T-helper 17 cell (primary cell): ENCODE data around the gene SNRPD1. TPM values are rescaled to one million over a fixed set of nuclear protein-coding genes. Genes with fewer than 3 reads are reported as not detected.
"Not testable (repeated sequence)": the region's sequence is repeated elsewhere in the genome, so short reads cannot be mapped to it uniquely, and the experiment has no call there.

Experiments used
- ATAC-seq: fragments of 150-1000 bp; cut with Tn5 transposase; 2 replicates; pipeline ENCODE4 v1.10.0; 2021; ENCODE audit warnings: mild to moderate bottlenecking, moderate library complexity
- DNase-seq, 3 donors: peaks; one replicate each; pipeline versions ENCODE4 v3.0.0 to v3.0.0-alpha.2; 2020 to 2021
- H3K9me3 ChIP-seq: one replicate; pipeline ENCODE4 v1.7.0; 2013; ENCODE audit warnings: low read length, mild to moderate bottlenecking; ENCODE audit not compliant: control insufficient read depth, poor library complexity, severe bottlenecking
- H3K27ac Mint-ChIP-seq: one replicate; pipeline ENCODE4 v1.8.0; 2022; ENCODE audit warnings: mild to moderate bottlenecking, moderate library complexity, mixed read lengths
- H3K27me3 Mint-ChIP-seq: one replicate; pipeline ENCODE4 v1.8.0; 2022; ENCODE audit warnings: mixed read lengths
- H3K36me3 Mint-ChIP-seq: one replicate; pipeline ENCODE4 v1.8.0; 2022; ENCODE audit warnings: low read depth, mixed read lengths
- H3K4me1 Mint-ChIP-seq: one replicate; pipeline ENCODE4 v1.8.0; 2022; ENCODE audit warnings: mild to moderate bottlenecking, mixed read lengths
- H3K4me3 Mint-ChIP-seq: one replicate; pipeline ENCODE4 v1.8.0; 2022; ENCODE audit warnings: mild to moderate bottlenecking, moderate library complexity, mixed read lengths
- total RNA-seq, 4 donors: library from RNA in 2 of 4; stranded (reverse) in 2 of 4; gene quantifications; one replicate each; pipeline ENCODE4 v1.2.3 and lab custom pipeline; 2022 to 2026

Gene SNRPD1
- 10 to 100 TPM; 23.1 to 29.9 TPM for total RNA-seq
- total RNA-seq (lab: John Stamatoyannopoulos, UW), result 25.0 to 39.7 reads per million in 2 donors

DNA sequence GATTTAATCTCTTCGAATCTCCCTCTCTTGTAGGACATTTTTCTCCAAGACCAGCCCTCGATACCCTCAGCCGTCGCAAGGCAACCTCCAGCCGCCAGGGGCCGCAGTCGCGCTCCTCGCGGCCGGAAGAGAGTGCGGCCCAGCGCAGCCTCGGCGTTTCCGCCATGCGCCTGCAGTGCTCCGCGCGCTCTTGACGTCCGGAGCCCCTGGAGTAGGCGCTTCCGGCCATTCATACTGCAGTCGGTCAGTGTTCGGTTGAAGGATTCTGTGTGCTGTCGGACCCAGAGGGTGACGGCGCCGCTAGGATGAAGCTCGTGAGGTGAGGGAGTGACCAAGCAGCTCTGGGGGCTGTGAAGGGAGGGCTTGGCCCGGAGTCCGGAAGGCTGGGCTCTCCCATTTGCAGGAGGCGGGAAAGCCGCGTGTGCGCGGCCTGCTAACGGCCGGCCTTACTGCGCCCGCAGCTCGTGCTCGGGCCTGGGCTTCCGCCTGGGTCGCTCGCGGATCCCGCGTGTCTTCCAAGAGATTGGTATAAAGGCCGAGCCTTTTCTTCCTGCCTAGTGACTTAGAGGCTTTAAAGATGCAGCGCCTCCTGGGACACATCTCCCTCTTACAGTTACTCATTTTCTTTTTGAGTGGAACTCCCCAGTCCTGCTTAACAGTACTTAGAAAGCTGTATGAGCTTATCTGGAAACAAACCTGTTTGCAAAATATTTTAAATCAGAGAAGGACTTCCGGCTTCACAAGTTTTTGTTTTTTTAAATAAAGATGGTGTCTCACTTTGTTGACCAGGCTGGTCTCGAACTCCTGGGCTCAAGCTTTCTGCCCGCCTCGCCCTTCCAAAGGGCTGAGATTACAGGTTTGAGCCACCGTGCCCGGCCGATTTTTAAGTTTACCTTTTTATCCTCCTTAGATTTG lies at the start of gene SNRPD1:
SNRPD1 (plus strand) TSS at position 190 of the 915 bp plus-strand sequence; CDS start at position 306, 116 bp downstream.
- no peaks in the 10 kb centered on the region for H3K27me3 Mint-ChIP-seq
- H3K4me3 Mint-ChIP-seq, result peak within 1 kb of the TSS; percentile 98
- no peaks in the 10 kb centered on the region for H3K9me3 ChIP-seq
- peaks cover 3% of the 10 kb centered on the region for H3K36me3 Mint-ChIP-seq
- H3K27ac Mint-ChIP-seq, result peak within 1 kb of the TSS; percentile 97
- peak; percentile 80 to 89 (median 82) for DNase-seq
- peaks cover 22% of the 10 kb centered on the region for H3K4me1 Mint-ChIP-seq
- ATAC-seq, result peak; percentile 99

GRCh38 chr18:21571772-21572171 lies 40.3 kb upstream of the SNRPD1 start:
- H3K27ac Mint-ChIP-seq, result no peak overlapping the region

DNA sequence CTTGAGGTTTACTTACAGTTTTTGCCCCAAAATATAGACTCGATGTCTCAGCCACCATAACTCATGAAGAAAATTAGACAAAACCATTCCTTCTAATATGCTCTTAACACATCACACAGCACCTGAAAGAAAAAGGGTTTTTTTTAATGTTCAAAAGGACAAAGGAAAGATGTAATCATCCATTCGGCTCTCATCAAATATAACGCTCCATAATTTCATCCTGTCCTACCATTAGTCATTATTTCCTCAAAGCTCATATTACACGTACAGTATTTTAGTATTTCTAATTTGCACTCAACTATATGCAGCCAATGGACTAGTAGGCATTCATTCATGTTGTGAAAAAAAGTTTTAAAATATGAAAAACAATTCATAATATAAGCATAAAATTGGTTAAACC lies 36.5 kb upstream of the SNRPD1 start:
- ATAC-seq, result no peak
- H3K27me3 Mint-ChIP-seq, result no peaks in the 10 kb centered on the region
- H3K27ac Mint-ChIP-seq, result no peak overlapping the region
- DNase-seq, result no peak
- H3K4me3 Mint-ChIP-seq, result no peak overlapping the region
- H3K36me3 Mint-ChIP-seq, result peaks cover 16% of the 10 kb centered on the region
- peaks cover 16% of the 10 kb centered on the region for H3K4me1 Mint-ChIP-seq
- no peaks in the 10 kb centered on the region for H3K9me3 ChIP-seq

More at GRCh38 chr18:21571772-21572171, 40.3 kb upstream of the SNRPD1 start:
- no peak for ATAC-seq
- H3K4me1 Mint-ChIP-seq, result peaks cover 10% of the 10 kb centered on the region
- no peak overlapping the region for H3K4me3 Mint-ChIP-seq
- H3K36me3 Mint-ChIP-seq, result peaks cover 11% of the 10 kb centered on the region
- no peak for DNase-seq
- H3K9me3 ChIP-seq, result no peaks in the 10 kb centered on the region
- H3K27me3 Mint-ChIP-seq, result no peaks in the 10 kb centered on the region

GRCh38 chr18:21584391-21584790 lies 27.7 kb upstream of the SNRPD1 start:
- Mint-ChIP-seq H3K4me1 (peaks cover 11% of the 10 kb centered on the region), H3K27me3 (no peaks in the 10 kb centered on the region), H3K27ac (peak overlapping the region; percentile 75), H3K36me3 (peaks cover 2% of the 10 kb centered on the region), H3K4me3 (no peak overlapping the region)
- DNase-seq (no peak), ATAC-seq (no peak)
- no peaks in the 10 kb centered on the region for H3K9me3 ChIP-seq

- DNase-seq, H3K4me3 Mint-ChIP-seq, H3K36me3 Mint-ChIP-seq, H3K27ac Mint-ChIP-seq, H3K27me3 Mint-ChIP-seq, H3K9me3 ChIP-seq, ATAC-seq: not testable (repeated sequence)
- H3K4me1 Mint-ChIP-seq, result peaks cover 11% of the 10 kb centered on the region
Measured at GRCh38 chr18:21592361-21592760, 19.8 kb upstream of the SNRPD1 start.

DNA sequence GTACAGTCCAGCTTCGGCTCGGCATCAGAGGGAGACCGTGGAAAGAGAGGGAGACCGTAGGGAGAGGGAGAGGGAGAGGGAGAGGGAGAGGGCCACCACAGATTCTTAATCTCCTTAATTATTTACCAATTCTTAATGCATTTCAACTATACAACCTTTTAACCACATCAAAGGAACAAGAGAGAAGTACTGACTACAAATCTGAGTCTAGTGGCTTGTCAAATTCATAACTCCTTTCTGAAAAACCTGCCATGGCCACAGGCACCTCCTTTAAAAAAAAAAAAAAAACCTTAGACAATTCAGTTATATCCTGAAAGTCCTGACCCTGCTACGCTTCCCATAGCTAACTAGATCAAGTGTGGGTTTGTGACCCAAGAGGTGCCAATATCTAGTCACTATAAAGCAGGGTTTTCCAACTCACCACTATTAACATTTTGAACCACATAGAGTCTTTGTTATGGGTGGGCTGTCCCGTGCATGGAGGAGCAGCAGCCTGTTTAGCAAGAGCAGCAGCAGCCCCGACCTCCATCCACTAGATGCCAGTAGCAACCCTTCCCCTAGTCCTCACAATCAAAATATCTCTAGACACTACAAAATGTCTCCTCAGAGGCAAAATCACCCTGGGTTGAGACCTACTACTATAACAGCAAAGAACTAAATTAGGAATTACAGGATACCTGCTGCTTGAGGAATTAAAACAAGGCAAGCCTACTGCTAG lies 18.4 kb upstream of the SNRPD1 start:
- Mint-ChIP-seq H3K36me3 (no peaks in the 10 kb centered on the region), H3K27ac (peak overlapping the region; percentile 4), H3K27me3 (no peaks in the 10 kb centered on the region), H3K4me3 (no peak overlapping the region), H3K4me1 (peaks cover 14% of the 10 kb centered on the region)
- no peak for DNase-seq
- no peaks in the 10 kb centered on the region for H3K9me3 ChIP-seq
- peak; percentile 70 for ATAC-seq

- Mint-ChIP-seq H3K27ac (no peak overlapping the region), H3K36me3 (peaks cover 6% of the 10 kb centered on the region), H3K4me1 (peaks cover 31% of the 10 kb centered on the region), H3K4me3 (no peak overlapping the region), H3K27me3 (no peaks in the 10 kb centered on the region)
- ATAC-seq (no peak), DNase-seq (no peak)
- no peaks in the 10 kb centered on the region for H3K9me3 ChIP-seq
Measured at GRCh38 chr18:21597620-21598019, 14.5 kb upstream of the SNRPD1 start.

DNA sequence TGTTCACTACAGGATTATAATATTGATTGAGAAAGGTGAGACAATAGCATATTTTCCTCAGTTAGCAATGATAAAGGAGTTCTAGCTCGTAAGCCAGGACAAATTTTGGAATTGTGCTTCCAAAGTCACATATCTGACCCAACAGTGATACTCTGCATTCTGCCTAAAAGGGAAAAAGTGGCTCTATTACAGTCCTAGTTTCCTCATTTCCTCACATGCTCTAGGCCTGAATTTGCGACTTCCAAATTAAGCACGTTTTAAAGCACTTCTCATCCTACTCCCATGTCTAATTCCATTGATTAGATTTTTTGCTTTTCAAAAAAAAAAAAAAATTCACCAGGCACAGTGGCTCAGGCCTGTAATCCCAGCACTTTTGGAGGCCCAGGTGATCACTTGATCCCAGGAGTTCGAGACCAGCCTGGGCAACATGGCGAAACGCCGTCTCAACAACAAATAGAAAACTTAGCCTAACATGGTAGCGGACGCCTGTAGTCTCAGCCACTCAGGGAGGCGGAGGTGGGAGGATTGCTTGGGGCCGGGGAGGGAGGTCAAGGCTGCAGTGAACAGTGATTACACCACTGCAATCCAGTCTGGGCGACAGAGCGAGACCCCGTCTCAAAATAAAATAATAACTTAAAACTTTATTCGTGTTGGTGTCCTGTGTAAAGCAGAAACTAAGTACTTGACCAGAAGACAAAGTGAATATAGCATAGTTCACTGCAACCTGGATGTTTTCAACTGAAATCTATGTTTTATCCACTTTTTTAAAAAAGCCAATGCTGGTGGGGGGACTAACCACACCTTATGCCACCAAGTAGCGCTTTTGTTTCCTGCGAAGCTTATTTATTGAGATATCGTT lies 13.2 kb upstream of the SNRPD1 start:
- no peak for DNase-seq
- Mint-ChIP-seq H3K36me3 (peaks cover 6% of the 10 kb centered on the region), H3K27ac (peak overlapping the region; percentile 99), H3K4me3 (peak overlapping the region; percentile 98), H3K4me1 (peaks cover 28% of the 10 kb centered on the region), H3K27me3 (no peaks in the 10 kb centered on the region)
- ATAC-seq, result no peak
- H3K9me3 ChIP-seq, result no peaks in the 10 kb centered on the region

GRCh38 chr18:21599585-21600525 lies 12.3 kb upstream of the SNRPD1 start:
- peaks cover 6% of the 10 kb centered on the region for H3K36me3 Mint-ChIP-seq
- H3K27ac Mint-ChIP-seq, result peak overlapping the region; percentile 99
- ATAC-seq (peak; percentile 63), DNase-seq (peak in 2 of 3 donors; percentile 45 to 57)
- peaks cover 29% of the 10 kb centered on the region for H3K4me1 Mint-ChIP-seq
- peak overlapping the region; percentile 98 for H3K4me3 Mint-ChIP-seq
- no peaks in the 10 kb centered on the region for H3K27me3 Mint-ChIP-seq
- H3K9me3 ChIP-seq, result no peaks in the 10 kb centered on the region

DNA sequence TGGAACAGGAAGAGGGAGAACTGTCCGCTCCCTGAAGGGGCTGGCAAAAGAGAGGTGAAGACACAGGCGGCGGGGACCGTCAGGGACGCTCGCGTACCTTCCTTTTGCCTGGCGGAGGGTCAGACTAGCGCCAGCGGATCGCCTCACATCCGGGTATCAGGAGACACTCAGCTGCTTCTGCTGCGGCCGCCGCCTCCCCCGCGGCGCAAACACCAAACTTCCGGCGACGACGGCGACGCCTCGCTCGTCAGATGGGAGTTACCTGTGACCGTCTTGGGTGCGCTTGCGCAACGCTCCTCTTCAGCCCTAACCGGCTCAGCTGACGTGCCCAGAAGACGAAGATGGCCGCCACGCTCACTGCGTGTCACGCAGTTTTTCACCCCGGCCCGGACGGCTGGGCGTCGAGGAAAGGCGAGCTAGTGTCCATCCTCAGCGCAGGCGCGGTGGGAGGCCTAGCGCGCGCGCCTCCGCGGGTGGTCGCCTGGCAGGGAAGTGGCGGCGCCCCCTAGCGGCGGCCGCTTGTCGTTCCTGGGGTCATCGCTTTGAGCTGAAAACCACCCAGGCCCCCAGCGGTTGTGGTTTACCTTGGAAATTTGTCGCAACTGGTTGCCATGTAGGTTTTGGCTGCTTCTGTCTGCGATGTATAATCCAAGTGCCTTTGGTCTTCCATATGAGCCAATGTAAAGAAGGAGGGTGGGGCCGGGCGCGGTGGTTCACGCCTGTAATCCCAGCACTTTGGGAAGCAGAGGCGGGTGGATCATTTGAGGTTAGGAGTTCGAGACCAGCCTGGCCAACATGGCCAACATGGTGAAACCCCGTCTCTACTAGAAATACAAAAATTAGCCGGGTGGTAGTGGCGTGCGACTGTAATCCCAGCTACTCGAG lies 11.3 kb upstream of the SNRPD1 start, which contains the start of gene ESCO1:
ESCO1 (minus strand) TSS at position 179 of the 885 bp plus-strand sequence. CDS start 25,861 bp downstream, outside the sequence.
- peak within 1 kb of the TSS; percentile 98 for H3K4me3 Mint-ChIP-seq
- peak; percentile 88 to 91 (median 88) for DNase-seq
- H3K4me1 Mint-ChIP-seq, result peaks cover 32% of the 10 kb centered on the region
- H3K27me3 Mint-ChIP-seq, result no peaks in the 10 kb centered on the region
- H3K9me3 ChIP-seq, result no peaks in the 10 kb centered on the region
- peak within 1 kb of the TSS; percentile 99 for H3K27ac Mint-ChIP-seq
- peak; percentile 89 for ATAC-seq
- peaks cover 6% of the 10 kb centered on the region for H3K36me3 Mint-ChIP-seq

- ATAC-seq (no peak), DNase-seq (no peak)
- Mint-ChIP-seq H3K4me1 (peaks cover 28% of the 10 kb centered on the region), H3K4me3 (peak overlapping the region; percentile 15), H3K27ac (peak overlapping the region; percentile 54), H3K27me3 (no peaks in the 10 kb centered on the region), H3K36me3 (peaks cover 6% of the 10 kb centered on the region)
- H3K9me3 ChIP-seq, result no peaks in the 10 kb centered on the region
Measured at GRCh38 chr18:21602299-21602587, 9.9 kb upstream of the SNRPD1 start.
